ENCODE measurements around the gene SLC23A2.
"Not testable (repeated sequence)": the region's sequence is repeated elsewhere in the genome, so short reads cannot be mapped to it uniquely, and the experiment has no call there.

The SLC23A2 gene

GRCh38 chr20:4926531-4927156 lies 74.7 kb downstream of the SLC23A2 start:
- no peak for DNase-seq

- no peak for DNase-seq
Observed at GRCh38 chr20:4925842-4926530, 75.3 kb downstream of the SLC23A2 start.

- no peak for DNase-seq
Observed at GRCh38 chr20:4924446-4924845, 76.9 kb downstream of the SLC23A2 start.

GRCh38 chr20:4924032-4924431 lies 77.3 kb downstream of the SLC23A2 start:
- DNase-seq = no peak

GRCh38 chr20:4922186-4922585 lies 79.1 kb downstream of the SLC23A2 start:
- no peak for DNase-seq

GRCh38 chr20:4921271-4921670 lies 80.0 kb downstream of the SLC23A2 start:
- DNase-seq = not testable (repeated sequence)

- DNase-seq = no peak
Observed at GRCh38 chr20:4920655-4921054, 80.7 kb downstream of the SLC23A2 start.

GRCh38 chr20:4920131-4920530 lies 81.2 kb downstream of the SLC23A2 start:
- DNase-seq = no peak

- DNase-seq = no peak
Observed at GRCh38 chr20:4919047-4919704, 82.1 kb downstream of the SLC23A2 start.

GRCh38 chr20:4918473-4918872 lies 82.8 kb downstream of the SLC23A2 start:
- DNase-seq = no peak

- DNase-seq = no peak
Observed at GRCh38 chr20:4916971-4917881, 84.1 kb downstream of the SLC23A2 start.

GRCh38 chr20:4913147-4913546 lies 88.2 kb downstream of the SLC23A2 start:
- DNase-seq = no peak

GRCh38 chr20:4912380-4913142 lies 88.7 kb downstream of the SLC23A2 start:
- DNase-seq = no peak

GRCh38 chr20:4910951-4911350 lies 90.4 kb downstream of the SLC23A2 start:
- no peak for DNase-seq

GRCh38 chr20:4905613-4906012 lies 95.7 kb downstream of the SLC23A2 start:
- DNase-seq = no peak

GRCh38 chr20:4905195-4905594 lies 96.1 kb downstream of the SLC23A2 start:
- DNase-seq = no peak

- no peak for DNase-seq
Observed at GRCh38 chr20:4904127-4904860, 97.0 kb downstream of the SLC23A2 start.

- no peak for DNase-seq
Observed at GRCh38 chr20:4902788-4903187, 98.5 kb downstream of the SLC23A2 start.

GRCh38 chr20:4901031-4901818 lies 100.1 kb downstream of the SLC23A2 start:
- no peak for DNase-seq

Data from COR-L47 (cell line).